Measurements from ENCODE around the gene TGFBR3.

The TGFBR3 gene

GRCh38 chr1:91777630-91778300 lies 108.2 kb downstream of the TGFBR3 start:
- DNase-seq (ENCODE audit: low read depth), result no peak

GRCh38 chr1:91777196-91777595 lies 108.8 kb downstream of the TGFBR3 start:
- no peak for DNase-seq (ENCODE audit: low read depth)

GRCh38 chr1:91776068-91776794 lies 109.7 kb downstream of the TGFBR3 start:
- no peak for DNase-seq (ENCODE audit: low read depth)

GRCh38 chr1:91775227-91775626 lies 110.7 kb downstream of the TGFBR3 start:
- DNase-seq (ENCODE audit: low read depth), result no peak

GRCh38 chr1:91774520-91775203 lies 111.3 kb downstream of the TGFBR3 start:
- DNase-seq (ENCODE audit: low read depth), result no peak

- no peak for DNase-seq (ENCODE audit: low read depth)
Measured at GRCh38 chr1:91771717-91772116, 114.2 kb downstream of the TGFBR3 start.

GRCh38 chr1:91770667-91771268 lies 115.2 kb downstream of the TGFBR3 start:
- DNase-seq (ENCODE audit: low read depth), result no peak

GRCh38 chr1:91769742-91770141 lies 116.2 kb downstream of the TGFBR3 start:
- no peak for DNase-seq (ENCODE audit: low read depth)

GRCh38 chr1:91768786-91769725 lies 116.9 kb downstream of the TGFBR3 start:
- DNase-seq (ENCODE audit: low read depth), result no peak

- DNase-seq (ENCODE audit: low read depth), result no peak
Measured at GRCh38 chr1:91768120-91768519, 117.8 kb downstream of the TGFBR3 start.

- DNase-seq (ENCODE audit: low read depth), result no peak
Measured at GRCh38 chr1:91766883-91767282, 119.1 kb downstream of the TGFBR3 start.

GRCh38 chr1:91765880-91766443 lies 120.0 kb downstream of the TGFBR3 start:
- no peak for DNase-seq (ENCODE audit: low read depth)

- DNase-seq (ENCODE audit: low read depth), result no peak
Measured at GRCh38 chr1:91765293-91765692, 120.7 kb downstream of the TGFBR3 start.

GRCh38 chr1:91764471-91765115 lies 121.4 kb downstream of the TGFBR3 start:
- DNase-seq (ENCODE audit: low read depth), result no peak

GRCh38 chr1:91763252-91763651 lies 122.7 kb downstream of the TGFBR3 start:
- DNase-seq (ENCODE audit: low read depth), result no peak

GRCh38 chr1:91761295-91761721 lies 124.6 kb downstream of the TGFBR3 start:
- no peak for DNase-seq (ENCODE audit: low read depth)

- no peak for DNase-seq (ENCODE audit: low read depth)
Measured at GRCh38 chr1:91760512-91760911, 125.4 kb downstream of the TGFBR3 start.

- DNase-seq (ENCODE audit: low read depth), result no peak
Measured at GRCh38 chr1:91759076-91759475, 126.9 kb downstream of the TGFBR3 start.

GRCh38 chr1:91757763-91758460 lies 128.0 kb downstream of the TGFBR3 start:
- no peak for DNase-seq (ENCODE audit: low read depth)

GRCh38 chr1:91755702-91756287 lies 130.2 kb downstream of the TGFBR3 start:
- DNase-seq (ENCODE audit: low read depth), result no peak
